Natural killer cell (primary cell): Measurements from ENCODE around the gene MAN1C1. TPM values are rescaled to one million over a fixed set of nuclear protein-coding genes. Genes with fewer than 3 reads are reported as not detected.

Experiments
- ATAC-seq, 3 donors: fragments of 150-1000 bp in 2 of 3; fragments of 200-7000 bp in 1 of 3; cut with Tn5 transposase; 1 replicate in 1 of 3; 2 replicates in 2 of 3; pipeline ENCODE4 v1.10.0; 2021; ENCODE audit warnings: mild to moderate bottlenecking in 2 of 3, moderate library complexity in 2 of 3
- DNase-seq, 2 donors: peaks; one replicate each; pipeline versions ENCODE4 v3.0.0 to v3.0.0-alpha.2; 2013 to 2021; ENCODE audit warnings: mixed read lengths in 1 of 2
- H3K27ac ChIP-seq: one replicate; pipeline ENCODE4 v1.5.1; 2013; ENCODE audit warnings: mild to moderate bottlenecking, low read length
- H3K27me3 ChIP-seq: one replicate; pipeline ENCODE4 v1.6.1; 2013; ENCODE audit warnings: low read length; ENCODE audit not compliant: control insufficient read depth, insufficient read depth
- H3K36me3 ChIP-seq: one replicate; pipeline ENCODE4 v1.6.1; 2013; ENCODE audit warnings: low read length; ENCODE audit not compliant: control insufficient read depth, insufficient read depth
- H3K4me1 ChIP-seq: one replicate; pipeline ENCODE4 v1.6.1; 2013; ENCODE audit warnings: low read length; ENCODE audit not compliant: control insufficient read depth, insufficient read depth
- H3K4me3 ChIP-seq: one replicate; pipeline ENCODE4 v1.5.1; 2013; ENCODE audit warnings: low read length
- H3K9me3 ChIP-seq: one replicate; pipeline ENCODE4 v1.6.1; 2013; ENCODE audit warnings: low read length; ENCODE audit not compliant: control insufficient read depth, insufficient read depth
- H3K27ac Mint-ChIP-seq, 2 donors: one replicate each; pipeline ENCODE4 v1.8.0; 2022; ENCODE audit warnings: mild to moderate bottlenecking in 2 of 2, mixed read lengths in 2 of 2, moderate library complexity in 1 of 2
- H3K27me3 Mint-ChIP-seq, 2 donors: one replicate each; pipeline ENCODE4 v1.8.0; 2022; ENCODE audit warnings: low read depth in 2 of 2, mixed read lengths in 2 of 2
- H3K36me3 Mint-ChIP-seq: one replicate; pipeline ENCODE4 v1.8.0; 2022; ENCODE audit warnings: mixed read lengths
- H3K4me1 Mint-ChIP-seq, 2 donors: one replicate each; pipeline ENCODE4 v1.8.0; 2022; ENCODE audit warnings: mixed read lengths in 2 of 2
- H3K4me3 Mint-ChIP-seq: one replicate; pipeline ENCODE4 v1.8.0; 2022; ENCODE audit warnings: mild to moderate bottlenecking, moderate library complexity, mixed read lengths
- H3K9me3 Mint-ChIP-seq, 2 donors: one replicate each; pipeline ENCODE4 v1.8.0; 2022; ENCODE audit warnings: mixed read lengths in 2 of 2
- CTCF ChIP-seq: fragments of 200-600 bp; IDR thresholded peaks from one replicate; pipeline ENCODE4 v1.8.0; 2022; ENCODE audit warnings: antibody characterized with exemption
- WGBS: methylation state at CpG from one replicate; pipeline ENCODE4 v1.1.7; 2013; ENCODE audit warnings: missing lambda C conversion rate; ENCODE audit not compliant: insufficient coverage; 5-methylcytosine and 5-hydroxymethylcytosine counted together
- intact Hi-C: fragments of 100-400 bp; cut with micrococcal nuclease; formaldehyde crosslinking; loops from one replicate; pipeline ENCODE4 v1.14.2; 2022
- total RNA-seq, 4 donors: library from RNA; stranded (reverse); fragments of 120-200 nt in 1 of 4; gene quantifications; one replicate each; pipeline versions ENCODE4 v1.2.3 to v1.2.4, GENCODE V29; 2013 to 2022

Gene MAN1C1
- total RNA-seq, 3 donors from 2014 or later (not counting 1 experiment from before 2014, with no cell fraction given), result 3.6 to 7.5 (median 7.1) TPM

GRCh38 chr1:25645637-25646400 lies 29.2 kb downstream of the MAN1C1 start:
- no peaks in the 10 kb centered on the region for H3K27me3 Mint-ChIP-seq
- 95% methylated on average over 22 of the region's 23 CpGs for WGBS
- no peaks in the 10 kb centered on the region for H3K36me3 Mint-ChIP-seq
- DNase-seq, result no peak
- H3K9me3 Mint-ChIP-seq, result no peaks in the 10 kb centered on the region
- H3K4me3 Mint-ChIP-seq, result no peak overlapping the region
- Histone ChIP-seq H3K9me3 (no peaks in the 10 kb centered on the region), H3K36me3 (no peaks in the 10 kb centered on the region), H3K4me3 (no peak overlapping the region), H3K27me3 (peaks cover 2% of the 10 kb centered on the region), H3K27ac (no peak overlapping the region), H3K4me1 (peaks cover 24% of the 10 kb centered on the region)
- TF ChIP-seq CTCF, result no peak
- H3K4me1 Mint-ChIP-seq, result peaks cover 20 to 28% of the 10 kb centered on the region in 2 donors
- ATAC-seq, result no peak
- intact Hi-C loops, result loop anchor here (10.0 kb wide), 1 partner anchor 59 kb away; no protein-coding TSS in a partner anchor
- H3K27ac Mint-ChIP-seq, result no peak overlapping the region

GRCh38 chr1:25647106-25647505 lies 30.5 kb downstream of the MAN1C1 start:
- intact Hi-C loops, result loop anchor here (10.0 kb wide), 1 partner anchor 58 kb away; no protein-coding TSS in a partner anchor
- no peaks in the 10 kb centered on the region for H3K36me3 ChIP-seq
- no peak for TF ChIP-seq CTCF
- H3K27me3 ChIP-seq, result peaks cover 2% of the 10 kb centered on the region
- no peak for DNase-seq
- H3K4me3 ChIP-seq, result no peak overlapping the region
- Mint-ChIP-seq H3K27me3 (no peaks in the 10 kb centered on the region), H3K4me3 (no peak overlapping the region), H3K36me3 (no peaks in the 10 kb centered on the region), H3K27ac (no peak overlapping the region), H3K4me1 (peaks cover 9 to 22% of the 10 kb centered on the region in 2 donors), H3K9me3 (no peaks in the 10 kb centered on the region)
- no peaks in the 10 kb centered on the region for H3K9me3 ChIP-seq
- 92% methylated on average over 4 of the region's 4 CpGs for WGBS
- peaks cover 27% of the 10 kb centered on the region for H3K4me1 ChIP-seq
- no peak overlapping the region for H3K27ac ChIP-seq
- no peak for ATAC-seq

GRCh38 chr1:25647863-25648262 lies 31.3 kb downstream of the MAN1C1 start:
- 96% methylated on average over 5 of the region's 5 CpGs for WGBS
- peaks cover 20% of the 10 kb centered on the region for H3K4me1 ChIP-seq
- H3K27me3 ChIP-seq, result peaks cover 2% of the 10 kb centered on the region
- Mint-ChIP-seq H3K4me3 (no peak overlapping the region), H3K27me3 (no peaks in the 10 kb centered on the region), H3K9me3 (no peaks in the 10 kb centered on the region), H3K4me1 (peaks cover 2 to 15% of the 10 kb centered on the region in 2 donors), H3K27ac (no peak overlapping the region), H3K36me3 (no peaks in the 10 kb centered on the region)
- intact Hi-C loops, result loop anchor here (10.0 kb wide), 1 partner anchor 57 kb away; no protein-coding TSS in a partner anchor
- no peaks in the 10 kb centered on the region for H3K36me3 ChIP-seq
- no peak for TF ChIP-seq CTCF
- no peak for ATAC-seq
- H3K4me3 ChIP-seq, result no peak overlapping the region
- H3K9me3 ChIP-seq, result no peaks in the 10 kb centered on the region
- H3K27ac ChIP-seq, result no peak overlapping the region
- DNase-seq, result no peak
